Calu3 (cell line): ENCODE results near the gene MARCKSL1. TPM values are rescaled to one million over a fixed set of nuclear protein-coding genes. Genes with fewer than 3 reads are reported as not detected.
A peak's percentile ranks its signal among the peaks of the same experiment; 100 is the strongest.

Experiments
- BruUV-seq: library from RNA; stranded (reverse); fragments of 400-500 nt; replicated peaks from 2 replicates; lab custom pipeline; 2021; lab: Mats Ljungman, UMichigan
- CTCF ChIA-PET: fragments of 300-600 bp; sonication (Branson Sonifier 250); formaldehyde crosslinking; loops from one replicate; lab custom pipeline; 2022; ENCODE audit warnings: antibody characterized with exemption; lab: Charles Lee
- DNase-seq: peaks from one replicate; pipeline ENCODE4 v3.0.0; 2022
- H3K27ac Mint-ChIP-seq: one replicate; pipeline ENCODE4 v1.8.0; 2022; ENCODE audit warnings: mixed read lengths; ENCODE audit not compliant: unreplicated experiment
- H3K27me3 Mint-ChIP-seq: one replicate; pipeline ENCODE4 v1.8.0; 2022; ENCODE audit warnings: mixed read lengths; ENCODE audit not compliant: unreplicated experiment
- H3K36me3 Mint-ChIP-seq: one replicate; pipeline ENCODE4 v1.8.0; 2022; ENCODE audit warnings: mild to moderate bottlenecking, moderate library complexity, mixed read lengths; ENCODE audit not compliant: insufficient read depth, unreplicated experiment
- H3K4me1 Mint-ChIP-seq: one replicate; pipeline ENCODE4 v1.8.0; 2022; ENCODE audit warnings: mild to moderate bottlenecking, low read depth, mixed read lengths; ENCODE audit not compliant: unreplicated experiment
- H3K4me3 Mint-ChIP-seq: one replicate; pipeline ENCODE4 v1.8.0; 2022; ENCODE audit warnings: mild to moderate bottlenecking, low read depth, moderate library complexity, mixed read lengths; ENCODE audit not compliant: unreplicated experiment
- H3K9me3 Mint-ChIP-seq: one replicate; pipeline ENCODE4 v1.8.0; 2022; ENCODE audit warnings: low read depth, mixed read lengths; ENCODE audit not compliant: unreplicated experiment
- intact Hi-C: fragments of 100-400 bp; cut with micrococcal nuclease; formaldehyde crosslinking; loops from one replicate; pipeline ENCODE4 v1.10.0; 2022; ENCODE audit not compliant: unreplicated experiment
- total RNA-seq: library from RNA; stranded (reverse); gene quantifications from 2 replicates; pipeline ENCODE4 v1.2.3, GENCODE V29; 2022
- TF ChIP-seq, protein P1 (sequence below): fragments of 200-600 bp; IDR thresholded peaks from one replicate; pipeline ENCODE4 v1.8.0; 2022; ENCODE audit warnings: antibody characterized with exemption; ENCODE audit not compliant: unreplicated experiment

Gene MARCKSL1
- total RNA-seq, 1 experiment from 2014 or later: 169 TPM

DNA sequence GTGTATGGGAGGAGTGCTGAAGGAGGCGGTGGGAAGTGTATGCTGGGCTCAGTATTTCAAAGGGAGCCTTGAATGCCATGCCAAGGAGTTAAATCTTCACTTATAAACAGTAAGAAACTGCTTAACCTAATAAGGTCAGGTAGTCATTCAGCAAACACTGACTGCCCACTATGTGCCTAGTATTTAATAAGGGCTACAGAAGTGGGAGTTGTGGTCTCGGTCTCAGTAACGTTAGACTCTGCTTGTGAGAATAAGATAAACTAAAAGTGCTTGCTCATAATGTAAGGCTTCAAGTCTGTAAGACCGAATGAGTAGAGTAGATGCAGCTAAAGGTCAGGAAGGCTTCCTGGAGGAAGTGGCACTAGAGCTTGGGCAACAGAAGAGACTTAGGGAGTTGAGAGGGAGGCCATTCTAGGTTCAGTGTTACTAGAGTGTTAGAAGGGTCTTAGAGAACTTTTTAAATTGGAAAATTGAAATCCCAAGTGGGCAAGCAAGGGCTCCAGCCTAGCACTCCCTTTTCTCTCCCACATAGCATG is 6.0 kb downstream of the MARCKSL1 start:
- TF ChIP-seq, protein P1, sequence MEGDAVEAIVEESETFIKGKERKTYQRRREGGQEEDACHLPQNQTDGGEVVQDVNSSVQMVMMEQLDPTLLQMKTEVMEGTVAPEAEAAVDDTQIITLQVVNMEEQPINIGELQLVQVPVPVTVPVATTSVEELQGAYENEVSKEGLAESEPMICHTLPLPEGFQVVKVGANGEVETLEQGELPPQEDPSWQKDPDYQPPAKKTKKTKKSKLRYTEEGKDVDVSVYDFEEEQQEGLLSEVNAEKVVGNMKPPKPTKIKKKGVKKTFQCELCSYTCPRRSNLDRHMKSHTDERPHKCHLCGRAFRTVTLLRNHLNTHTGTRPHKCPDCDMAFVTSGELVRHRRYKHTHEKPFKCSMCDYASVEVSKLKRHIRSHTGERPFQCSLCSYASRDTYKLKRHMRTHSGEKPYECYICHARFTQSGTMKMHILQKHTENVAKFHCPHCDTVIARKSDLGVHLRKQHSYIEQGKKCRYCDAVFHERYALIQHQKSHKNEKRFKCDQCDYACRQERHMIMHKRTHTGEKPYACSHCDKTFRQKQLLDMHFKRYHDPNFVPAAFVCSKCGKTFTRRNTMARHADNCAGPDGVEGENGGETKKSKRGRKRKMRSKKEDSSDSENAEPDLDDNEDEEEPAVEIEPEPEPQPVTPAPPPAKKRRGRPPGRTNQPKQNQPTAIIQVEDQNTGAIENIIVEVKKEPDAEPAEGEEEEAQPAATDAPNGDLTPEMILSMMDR: no peak
- H3K9me3 Mint-ChIP-seq: no peaks in the 10 kb centered on the region
- H3K4me1 Mint-ChIP-seq: peaks cover 37% of the 10 kb centered on the region
- no TSS peak for BruUV-seq
- H3K27ac Mint-ChIP-seq: no peak overlapping the region
- H3K27me3 Mint-ChIP-seq: no peaks in the 10 kb centered on the region
- H3K36me3 Mint-ChIP-seq: peaks cover 76% of the 10 kb centered on the region
- DNase-seq: no peak
- no peak overlapping the region for H3K4me3 Mint-ChIP-seq
- intact Hi-C loops: no loop called here
- CTCF ChIA-PET: no interaction called here

- Mint-ChIP-seq H3K4me1 (peaks cover 22% of the 10 kb centered on the region), H3K9me3 (no peaks in the 10 kb centered on the region), H3K27me3 (no peaks in the 10 kb centered on the region), H3K27ac (no peak overlapping the region), H3K4me3 (no peak overlapping the region), H3K36me3 (peaks cover 63% of the 10 kb centered on the region)
- TF ChIP-seq, protein P1: no peak
- no TSS peak for BruUV-seq
- CTCF ChIA-PET: no interaction called here
- no peak for DNase-seq
- intact Hi-C loops: no loop called here
Measured at GRCh38 chr1:32327204-32327603, 8.8 kb downstream of the MARCKSL1 start.

DNA sequence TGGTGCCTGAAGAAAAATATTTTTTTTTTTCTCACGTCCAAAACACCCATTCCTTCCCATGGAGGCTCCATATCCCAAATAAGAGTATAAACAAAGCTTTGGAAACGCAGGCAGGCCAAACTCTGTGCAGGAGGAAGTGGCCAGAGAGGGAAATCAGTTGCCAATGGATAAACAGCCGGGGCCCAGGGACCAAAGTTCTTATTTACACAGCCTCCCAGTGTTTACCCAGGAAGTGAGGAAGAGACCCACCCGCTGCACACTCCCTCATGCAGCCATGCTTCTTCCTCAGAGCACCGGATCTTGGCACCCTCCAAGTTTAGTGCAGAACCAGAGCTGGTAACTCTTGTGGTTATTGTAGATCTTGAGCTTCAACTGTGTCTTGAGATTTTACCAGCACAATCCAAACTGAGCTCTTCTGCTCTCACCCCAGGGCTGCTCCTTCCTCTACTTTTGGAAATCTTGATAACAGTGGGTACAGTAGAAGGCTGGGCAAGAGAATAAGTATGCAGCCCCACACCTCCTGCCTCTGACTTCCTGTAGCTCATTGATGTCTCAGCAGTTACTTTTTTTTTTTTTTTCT is 14.2 kb downstream of the MARCKSL1 start:
- BruUV-seq: no TSS peak
- peaks cover 22% of the 10 kb centered on the region for H3K4me1 Mint-ChIP-seq
- intact Hi-C loops: no loop called here
- peak overlapping the region; percentile 54 for H3K4me3 Mint-ChIP-seq
- CTCF ChIA-PET: interaction anchor here (0.6 to 1.9 kb wide), 16 partner anchors 10 to 686 kb away, joined by 3 to 15 read pairs (median 6); partner anchors contain the start of genes LCK, MARCKSL1 and TXLNA
- H3K36me3 Mint-ChIP-seq: peaks cover 56% of the 10 kb centered on the region
- peak overlapping the region; percentile 80 for H3K27ac Mint-ChIP-seq
- no peaks in the 10 kb centered on the region for H3K9me3 Mint-ChIP-seq
- H3K27me3 Mint-ChIP-seq: no peaks in the 10 kb centered on the region
- TF ChIP-seq, protein P1: no peak
- peak; percentile 81 for DNase-seq

GRCh38 chr1:32318127-32318869 is 17.7 kb downstream of the MARCKSL1 start:
- no TSS peak for BruUV-seq
- no peak for DNase-seq
- CTCF ChIA-PET: no interaction called here
- Mint-ChIP-seq H3K27me3 (no peaks in the 10 kb centered on the region), H3K27ac (no peak overlapping the region), H3K4me3 (no peak overlapping the region), H3K9me3 (no peaks in the 10 kb centered on the region), H3K36me3 (peaks cover 39% of the 10 kb centered on the region), H3K4me1 (peaks cover 37% of the 10 kb centered on the region)
- TF ChIP-seq, protein P1: no peak
- intact Hi-C loops: loop anchor here (5.0 kb wide), 1 partner anchor 76 kb away; no protein-coding TSS in a partner anchor
